ENCODE results near the gene GPR37L1.

GPR37L1 gene

DNA sequence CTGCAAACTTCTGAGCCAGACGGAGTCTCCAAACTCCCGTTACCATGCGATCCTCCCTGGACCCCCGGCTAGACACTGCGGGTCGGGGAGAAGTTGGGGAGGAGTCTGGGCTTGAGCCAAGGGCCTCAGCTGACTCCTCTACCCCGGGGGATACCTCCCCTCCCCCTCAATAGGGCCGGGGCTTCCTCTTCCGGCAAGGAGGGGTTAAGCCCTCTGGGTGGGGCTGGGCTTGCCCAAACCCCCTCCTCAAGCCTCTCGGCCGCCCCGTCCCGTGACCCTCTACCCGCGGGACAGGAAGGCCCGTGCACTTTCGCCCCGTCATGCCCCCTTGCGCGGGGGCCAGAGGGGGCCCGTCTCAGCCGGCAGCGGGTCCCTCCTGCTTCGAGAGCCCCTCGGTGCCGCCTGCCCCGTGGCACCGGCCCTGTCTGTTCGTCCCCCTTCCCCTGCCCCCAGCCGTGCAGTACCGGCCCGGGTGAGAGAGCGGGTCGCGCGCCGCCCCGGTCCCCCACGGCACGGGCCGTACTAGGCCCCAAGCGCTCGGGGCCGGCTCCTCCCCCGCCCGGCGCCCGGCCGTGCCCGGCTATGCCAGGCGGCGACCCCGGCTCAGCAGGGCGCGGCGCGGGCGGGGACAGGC lies 21.2 kb downstream of the GPR37L1 start (continued):
- TF ChIP-seq, protein P1, sequence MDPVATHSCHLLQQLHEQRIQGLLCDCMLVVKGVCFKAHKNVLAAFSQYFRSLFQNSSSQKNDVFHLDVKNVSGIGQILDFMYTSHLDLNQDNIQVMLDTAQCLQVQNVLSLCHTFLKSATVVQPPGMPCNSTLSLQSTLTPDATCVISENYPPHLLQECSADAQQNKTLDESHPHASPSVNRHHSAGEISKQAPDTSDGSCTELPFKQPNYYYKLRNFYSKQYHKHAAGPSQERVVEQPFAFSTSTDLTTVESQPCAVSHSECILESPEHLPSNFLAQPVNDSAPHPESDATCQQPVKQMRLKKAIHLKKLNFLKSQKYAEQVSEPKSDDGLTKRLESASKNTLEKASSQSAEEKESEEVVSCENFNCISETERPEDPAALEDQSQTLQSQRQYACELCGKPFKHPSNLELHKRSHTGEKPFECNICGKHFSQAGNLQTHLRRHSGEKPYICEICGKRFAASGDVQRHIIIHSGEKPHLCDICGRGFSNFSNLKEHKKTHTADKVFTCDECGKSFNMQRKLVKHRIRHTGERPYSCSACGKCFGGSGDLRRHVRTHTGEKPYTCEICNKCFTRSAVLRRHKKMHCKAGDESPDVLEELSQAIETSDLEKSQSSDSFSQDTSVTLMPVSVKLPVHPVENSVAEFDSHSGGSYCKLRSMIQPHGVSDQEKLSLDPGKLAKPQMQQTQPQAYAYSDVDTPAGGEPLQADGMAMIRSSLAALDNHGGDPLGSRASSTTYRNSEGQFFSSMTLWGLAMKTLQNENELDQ (tag by site-specific recombination; IDR thresholded peaks at IDR 0.05; ENCODE audit: low read depth) = no peak
- TF ChIP-seq ZSCAN16 (tag by site-specific recombination; IDR thresholded peaks at IDR 0.05) (0 out of 2 replicates have a peak, but pooled peaks have one; percentile 14), ZNF366 (tag by site-specific recombination; conservative IDR thresholded peaks at IDR 0.05) (no peak), ZNF521 (tag by site-specific recombination; IDR thresholded peaks at IDR 0.05) (no peak), ZNF202 (tag by site-specific recombination; IDR thresholded peaks at IDR 0.05; ENCODE audit: borderline replicate concordance) (0 out of 2 replicates have a peak, but pooled peaks have one; percentile 43), ZIC2 (tag by site-specific recombination; IDR thresholded peaks at IDR 0.05) (peak; percentile 76), ZNF843 (tag by site-specific recombination; IDR thresholded peaks at IDR 0.05) (no peak), ZNF335 (tag by site-specific recombination; conservative IDR thresholded peaks at IDR 0.05) (peak; percentile 87), KLF1 (tag by site-specific recombination; IDR thresholded peaks at IDR 0.05) (no peak), ZFP69B (tag by site-specific recombination; IDR thresholded peaks at IDR 0.05) (no peak), ZNF530 (tag by site-specific recombination; IDR thresholded peaks at IDR 0.05; ENCODE audit: low read depth) (no peak), SP7 (tag by site-specific recombination; IDR thresholded peaks at IDR 0.05) (0 out of 2 replicates have a peak, but pooled peaks have one; percentile 25), HOXA7 (CRISPR knock-in tag; IDR thresholded peaks at IDR 0.05; ENCODE audit: borderline replicate concordance) (no peak), SP3 (tag by site-specific recombination; IDR thresholded peaks at IDR 0.05) (peak; percentile 77), ZNF391 (tag by site-specific recombination; IDR thresholded peaks at IDR 0.05; ENCODE audit: borderline replicate concordance, low read depth) (no peak), ZNF548 (tag by site-specific recombination; IDR thresholded peaks at IDR 0.05) (no peak), ZBTB48 (tag by site-specific recombination; IDR thresholded peaks at IDR 0.05) (peak; percentile 47; the same call in 1 of the 2 replicates), ZNF19 (tag by site-specific recombination; IDR thresholded peaks at IDR 0.05; ENCODE audit: low read depth) (no peak), ZNF514 (tag by site-specific recombination; IDR thresholded peaks at IDR 0.05) (no peak), FEZF1 (tag by site-specific recombination; IDR thresholded peaks at IDR 0.05) (no peak), ZNF707 (tag by site-specific recombination; IDR thresholded peaks at IDR 0.05) (no peak), ZXDB (tag by site-specific recombination; IDR thresholded peaks at IDR 0.05) (peak; percentile 100), ZNF571 (tag by site-specific recombination; IDR thresholded peaks at IDR 0.05) (no peak), KLF16 (tag by site-specific recombination; IDR thresholded peaks at IDR 0.05) (peak; percentile 61)
- TF ChIP-seq, protein P2, sequence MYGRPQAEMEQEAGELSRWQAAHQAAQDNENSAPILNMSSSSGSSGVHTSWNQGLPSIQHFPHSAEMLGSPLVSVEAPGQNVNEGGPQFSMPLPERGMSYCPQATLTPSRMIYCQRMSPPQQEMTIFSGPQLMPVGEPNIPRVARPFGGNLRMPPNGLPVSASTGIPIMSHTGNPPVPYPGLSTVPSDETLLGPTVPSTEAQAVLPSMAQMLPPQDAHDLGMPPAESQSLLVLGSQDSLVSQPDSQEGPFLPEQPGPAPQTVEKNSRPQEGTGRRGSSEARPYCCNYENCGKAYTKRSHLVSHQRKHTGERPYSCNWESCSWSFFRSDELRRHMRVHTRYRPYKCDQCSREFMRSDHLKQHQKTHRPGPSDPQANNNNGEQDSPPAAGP (tag by site-specific recombination; IDR thresholded peaks at IDR 0.05) = no peak
- TF ChIP-seq, protein P3, sequence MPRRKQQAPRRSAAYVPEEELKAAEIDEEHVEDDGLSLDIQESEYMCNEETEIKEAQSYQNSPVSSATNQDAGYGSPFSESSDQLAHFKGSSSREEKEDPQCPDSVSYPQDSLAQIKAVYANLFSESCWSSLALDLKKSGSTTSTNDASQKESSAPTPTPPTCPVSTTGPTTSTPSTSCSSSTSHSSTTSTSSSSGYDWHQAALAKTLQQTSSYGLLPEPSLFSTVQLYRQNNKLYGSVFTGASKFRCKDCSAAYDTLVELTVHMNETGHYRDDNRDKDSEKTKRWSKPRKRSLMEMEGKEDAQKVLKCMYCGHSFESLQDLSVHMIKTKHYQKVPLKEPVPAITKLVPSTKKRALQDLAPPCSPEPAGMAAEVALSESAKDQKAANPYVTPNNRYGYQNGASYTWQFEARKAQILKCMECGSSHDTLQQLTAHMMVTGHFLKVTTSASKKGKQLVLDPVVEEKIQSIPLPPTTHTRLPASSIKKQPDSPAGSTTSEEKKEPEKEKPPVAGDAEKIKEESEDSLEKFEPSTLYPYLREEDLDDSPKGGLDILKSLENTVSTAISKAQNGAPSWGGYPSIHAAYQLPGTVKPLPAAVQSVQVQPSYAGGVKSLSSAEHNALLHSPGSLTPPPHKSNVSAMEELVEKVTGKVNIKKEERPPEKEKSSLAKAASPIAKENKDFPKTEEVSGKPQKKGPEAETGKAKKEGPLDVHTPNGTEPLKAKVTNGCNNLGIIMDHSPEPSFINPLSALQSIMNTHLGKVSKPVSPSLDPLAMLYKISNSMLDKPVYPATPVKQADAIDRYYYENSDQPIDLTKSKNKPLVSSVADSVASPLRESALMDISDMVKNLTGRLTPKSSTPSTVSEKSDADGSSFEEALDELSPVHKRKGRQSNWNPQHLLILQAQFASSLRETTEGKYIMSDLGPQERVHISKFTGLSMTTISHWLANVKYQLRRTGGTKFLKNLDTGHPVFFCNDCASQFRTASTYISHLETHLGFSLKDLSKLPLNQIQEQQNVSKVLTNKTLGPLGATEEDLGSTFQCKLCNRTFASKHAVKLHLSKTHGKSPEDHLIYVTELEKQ (tag by site-specific recombination; IDR thresholded peaks at IDR 0.05; ENCODE audit: borderline replicate concordance) = no peak
- TF ChIP-seq, protein P4, sequence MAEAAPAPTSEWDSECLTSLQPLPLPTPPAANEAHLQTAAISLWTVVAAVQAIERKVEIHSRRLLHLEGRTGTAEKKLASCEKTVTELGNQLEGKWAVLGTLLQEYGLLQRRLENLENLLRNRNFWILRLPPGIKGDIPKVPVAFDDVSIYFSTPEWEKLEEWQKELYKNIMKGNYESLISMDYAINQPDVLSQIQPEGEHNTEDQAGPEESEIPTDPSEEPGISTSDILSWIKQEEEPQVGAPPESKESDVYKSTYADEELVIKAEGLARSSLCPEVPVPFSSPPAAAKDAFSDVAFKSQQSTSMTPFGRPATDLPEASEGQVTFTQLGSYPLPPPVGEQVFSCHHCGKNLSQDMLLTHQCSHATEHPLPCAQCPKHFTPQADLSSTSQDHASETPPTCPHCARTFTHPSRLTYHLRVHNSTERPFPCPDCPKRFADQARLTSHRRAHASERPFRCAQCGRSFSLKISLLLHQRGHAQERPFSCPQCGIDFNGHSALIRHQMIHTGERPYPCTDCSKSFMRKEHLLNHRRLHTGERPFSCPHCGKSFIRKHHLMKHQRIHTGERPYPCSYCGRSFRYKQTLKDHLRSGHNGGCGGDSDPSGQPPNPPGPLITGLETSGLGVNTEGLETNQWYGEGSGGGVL (tag by site-specific recombination; IDR thresholded peaks at IDR 0.05) = peak; percentile 35; the same call in 1 of the 2 replicates
- TF ChIP-seq, protein P5, sequence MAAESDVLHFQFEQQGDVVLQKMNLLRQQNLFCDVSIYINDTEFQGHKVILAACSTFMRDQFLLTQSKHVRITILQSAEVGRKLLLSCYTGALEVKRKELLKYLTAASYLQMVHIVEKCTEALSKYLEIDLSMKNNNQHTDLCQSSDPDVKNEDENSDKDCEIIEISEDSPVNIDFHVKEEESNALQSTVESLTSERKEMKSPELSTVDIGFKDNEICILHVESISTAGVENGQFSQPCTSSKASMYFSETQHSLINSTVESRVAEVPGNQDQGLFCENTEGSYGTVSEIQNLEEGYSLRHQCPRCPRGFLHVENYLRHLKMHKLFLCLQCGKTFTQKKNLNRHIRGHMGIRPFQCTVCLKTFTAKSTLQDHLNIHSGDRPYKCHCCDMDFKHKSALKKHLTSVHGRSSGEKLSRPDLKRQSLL (tag by site-specific recombination; IDR thresholded peaks at IDR 0.05) = no peak
- TF ChIP-seq, protein P6, sequence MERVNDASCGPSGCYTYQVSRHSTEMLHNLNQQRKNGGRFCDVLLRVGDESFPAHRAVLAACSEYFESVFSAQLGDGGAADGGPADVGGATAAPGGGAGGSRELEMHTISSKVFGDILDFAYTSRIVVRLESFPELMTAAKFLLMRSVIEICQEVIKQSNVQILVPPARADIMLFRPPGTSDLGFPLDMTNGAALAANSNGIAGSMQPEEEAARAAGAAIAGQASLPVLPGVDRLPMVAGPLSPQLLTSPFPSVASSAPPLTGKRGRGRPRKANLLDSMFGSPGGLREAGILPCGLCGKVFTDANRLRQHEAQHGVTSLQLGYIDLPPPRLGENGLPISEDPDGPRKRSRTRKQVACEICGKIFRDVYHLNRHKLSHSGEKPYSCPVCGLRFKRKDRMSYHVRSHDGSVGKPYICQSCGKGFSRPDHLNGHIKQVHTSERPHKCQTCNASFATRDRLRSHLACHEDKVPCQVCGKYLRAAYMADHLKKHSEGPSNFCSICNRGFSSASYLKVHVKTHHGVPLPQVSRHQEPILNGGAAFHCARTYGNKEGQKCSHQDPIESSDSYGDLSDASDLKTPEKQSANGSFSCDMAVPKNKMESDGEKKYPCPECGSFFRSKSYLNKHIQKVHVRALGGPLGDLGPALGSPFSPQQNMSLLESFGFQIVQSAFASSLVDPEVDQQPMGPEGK (tag by site-specific recombination; IDR thresholded peaks at IDR 0.05) = peak; percentile 94
